ENCODE results near the gene NGEF.

The NGEF gene

GRCh38 chr2:233049194-233049761, 36.2 kb upstream of the NGEF start:
- TF ChIP-seq, protein P1, sequence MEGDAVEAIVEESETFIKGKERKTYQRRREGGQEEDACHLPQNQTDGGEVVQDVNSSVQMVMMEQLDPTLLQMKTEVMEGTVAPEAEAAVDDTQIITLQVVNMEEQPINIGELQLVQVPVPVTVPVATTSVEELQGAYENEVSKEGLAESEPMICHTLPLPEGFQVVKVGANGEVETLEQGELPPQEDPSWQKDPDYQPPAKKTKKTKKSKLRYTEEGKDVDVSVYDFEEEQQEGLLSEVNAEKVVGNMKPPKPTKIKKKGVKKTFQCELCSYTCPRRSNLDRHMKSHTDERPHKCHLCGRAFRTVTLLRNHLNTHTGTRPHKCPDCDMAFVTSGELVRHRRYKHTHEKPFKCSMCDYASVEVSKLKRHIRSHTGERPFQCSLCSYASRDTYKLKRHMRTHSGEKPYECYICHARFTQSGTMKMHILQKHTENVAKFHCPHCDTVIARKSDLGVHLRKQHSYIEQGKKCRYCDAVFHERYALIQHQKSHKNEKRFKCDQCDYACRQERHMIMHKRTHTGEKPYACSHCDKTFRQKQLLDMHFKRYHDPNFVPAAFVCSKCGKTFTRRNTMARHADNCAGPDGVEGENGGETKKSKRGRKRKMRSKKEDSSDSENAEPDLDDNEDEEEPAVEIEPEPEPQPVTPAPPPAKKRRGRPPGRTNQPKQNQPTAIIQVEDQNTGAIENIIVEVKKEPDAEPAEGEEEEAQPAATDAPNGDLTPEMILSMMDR (IDR thresholded peaks at IDR 0.05), result no peak

DNA sequence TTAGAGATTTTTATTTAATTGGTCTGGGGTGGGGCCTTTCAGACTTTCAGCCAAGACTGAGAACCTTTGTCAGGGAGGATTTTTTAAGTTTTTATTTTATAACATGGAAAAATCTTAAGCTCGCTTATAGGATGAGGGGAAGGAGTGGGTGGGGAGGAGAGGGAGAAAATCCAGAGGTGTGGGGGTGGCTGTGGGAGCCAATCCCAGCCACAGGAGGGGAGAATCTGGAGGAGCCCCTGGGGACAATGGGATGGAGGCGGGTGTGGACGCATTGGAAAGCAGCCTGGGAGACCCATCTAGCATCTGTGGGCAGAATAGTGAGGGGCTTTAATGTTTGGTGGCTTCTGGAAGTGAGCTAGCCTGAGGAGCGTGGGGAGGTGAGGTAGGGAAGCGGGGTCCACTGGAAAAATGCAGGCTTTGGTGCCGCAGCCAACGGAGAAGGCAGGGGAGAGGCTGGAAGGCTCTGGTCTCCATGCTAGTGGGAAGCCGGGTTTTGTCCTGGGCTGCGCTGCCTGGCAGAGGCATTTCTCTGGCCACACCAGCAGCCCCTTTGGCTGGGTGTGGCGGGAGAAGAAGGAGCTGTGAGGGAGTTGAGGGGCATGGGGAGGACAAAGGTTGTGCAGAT, 35.6 kb upstream of the NGEF start:
- TF ChIP-seq, protein P1 (IDR thresholded peaks at IDR 0.05), result no peak

GRCh38 chr2:233047667-233048066, 34.6 kb upstream of the NGEF start:
- TF ChIP-seq, protein P1 (IDR thresholded peaks at IDR 0.05), result no peak

- TF ChIP-seq, protein P1 (IDR thresholded peaks at IDR 0.05), result no peak
Observed at GRCh38 chr2:233047206-233047605, 34.1 kb upstream of the NGEF start.

- TF ChIP-seq, protein P1 (IDR thresholded peaks at IDR 0.05), result no peak
Observed at GRCh38 chr2:233044974-233045605, 32.0 kb upstream of the NGEF start.

GRCh38 chr2:233042549-233042948, 29.5 kb upstream of the NGEF start:
- TF ChIP-seq, protein P1 (IDR thresholded peaks at IDR 0.05), result no peak

- TF ChIP-seq, protein P1 (IDR thresholded peaks at IDR 0.05), result no peak
Observed at GRCh38 chr2:233041722-233042323, 28.8 kb upstream of the NGEF start.

Measured in LNCAP (cell line).